Measurements from ENCODE around the gene PEX13.

PEX13 gene

DNA sequence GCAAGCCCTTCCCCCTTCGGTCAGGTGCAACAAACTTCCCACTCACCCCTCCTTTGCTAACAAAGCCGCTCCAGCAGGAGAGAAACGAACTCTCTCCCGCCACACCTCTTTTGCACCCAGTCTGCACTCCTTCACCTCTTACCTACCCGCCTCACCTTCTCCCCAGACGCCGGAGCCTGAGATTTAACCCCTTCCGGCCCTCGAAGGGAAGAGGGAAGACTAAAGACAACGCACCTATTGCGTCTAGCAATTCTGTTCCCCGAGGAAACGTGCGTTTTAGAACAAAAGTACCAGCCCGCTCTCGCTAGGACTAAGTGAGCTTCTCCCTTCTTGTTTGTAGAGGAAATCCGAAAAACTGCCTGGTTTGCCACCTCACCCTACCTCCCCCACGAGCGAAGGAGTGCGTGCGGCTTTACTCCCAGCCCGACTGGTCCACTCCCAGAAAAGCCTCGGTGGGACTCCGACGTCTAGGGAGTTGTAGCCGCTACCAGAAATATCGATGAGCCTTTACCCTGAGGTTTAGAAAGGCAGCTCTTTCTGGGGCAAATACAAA is 441 bp upstream of the PEX13 start:
- H3K4me1 ChIP-seq (ENCODE audit: insufficient read depth, low read length): peaks cover 35% of the 10 kb centered on the region
- no peak for TF ChIP-seq EZH2 (IDR thresholded peaks at IDR 0.05; ENCODE audit: borderline replicate concordance, low read depth, low read length, severe bottlenecking)
- H3K4me3 ChIP-seq (ENCODE audit: low read depth in 1 of 2, low read length in 2 of 2): peak overlapping the region; percentile 66 to 79
- peaks cover 62% of the 10 kb centered on the region for H3K79me2 ChIP-seq (ENCODE audit: insufficient read depth, low read length)
- H3K9ac ChIP-seq (ENCODE audit: low read depth, low read length): peak overlapping the region; percentile 71
- H3K36me3 ChIP-seq (ENCODE audit: insufficient read depth, low read length): peaks cover 13% of the 10 kb centered on the region
- peak overlapping the region; percentile 75 for H3K4me2 ChIP-seq (ENCODE audit: insufficient read depth, low read length)
- H4K20me1 ChIP-seq (ENCODE audit: insufficient read depth, low read length): peaks cover 6% of the 10 kb centered on the region; the same call in 1 of the 2 replicates
- peak overlapping the region; percentile 96 for H3K27ac ChIP-seq (ENCODE audit: low read length)
- no peaks in the 10 kb centered on the region for H3K27me3 ChIP-seq (ENCODE audit: insufficient read depth, low read length, poor library complexity)
- peak overlapping the region; percentile 98 for H2AFZ ChIP-seq (ENCODE audit: low read depth, low read length)
- DNase-seq (peak; percentile 78), ATAC-seq (ENCODE audit: insufficient read depth, low read depth) (peak; percentile 74)
- no peaks in the 10 kb centered on the region for H3K9me3 ChIP-seq (ENCODE audit: insufficient read depth, low read length, severe bottlenecking)

DNA sequence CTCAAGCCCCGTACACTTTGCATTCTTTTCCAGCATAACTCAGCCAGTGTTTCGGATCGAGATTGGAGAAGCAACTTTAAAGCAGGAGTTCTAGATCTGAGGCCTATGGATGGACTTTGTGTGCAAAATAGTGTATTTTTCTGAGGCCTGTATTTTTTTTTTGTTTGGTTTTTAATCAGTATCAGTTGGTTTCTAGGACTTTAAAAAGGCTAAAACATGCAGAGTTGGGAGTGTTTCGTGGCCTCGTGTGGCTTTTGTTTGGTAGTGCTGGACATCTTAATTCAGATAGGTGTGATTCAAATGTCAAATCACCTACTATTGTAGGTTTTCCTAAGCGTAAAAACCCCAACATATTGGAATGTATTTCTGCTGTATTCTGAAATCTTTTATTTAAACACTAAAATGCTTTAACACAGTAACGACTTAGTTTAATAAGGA is 817 bp downstream of the PEX13 start:
- TF ChIP-seq, protein P1, sequence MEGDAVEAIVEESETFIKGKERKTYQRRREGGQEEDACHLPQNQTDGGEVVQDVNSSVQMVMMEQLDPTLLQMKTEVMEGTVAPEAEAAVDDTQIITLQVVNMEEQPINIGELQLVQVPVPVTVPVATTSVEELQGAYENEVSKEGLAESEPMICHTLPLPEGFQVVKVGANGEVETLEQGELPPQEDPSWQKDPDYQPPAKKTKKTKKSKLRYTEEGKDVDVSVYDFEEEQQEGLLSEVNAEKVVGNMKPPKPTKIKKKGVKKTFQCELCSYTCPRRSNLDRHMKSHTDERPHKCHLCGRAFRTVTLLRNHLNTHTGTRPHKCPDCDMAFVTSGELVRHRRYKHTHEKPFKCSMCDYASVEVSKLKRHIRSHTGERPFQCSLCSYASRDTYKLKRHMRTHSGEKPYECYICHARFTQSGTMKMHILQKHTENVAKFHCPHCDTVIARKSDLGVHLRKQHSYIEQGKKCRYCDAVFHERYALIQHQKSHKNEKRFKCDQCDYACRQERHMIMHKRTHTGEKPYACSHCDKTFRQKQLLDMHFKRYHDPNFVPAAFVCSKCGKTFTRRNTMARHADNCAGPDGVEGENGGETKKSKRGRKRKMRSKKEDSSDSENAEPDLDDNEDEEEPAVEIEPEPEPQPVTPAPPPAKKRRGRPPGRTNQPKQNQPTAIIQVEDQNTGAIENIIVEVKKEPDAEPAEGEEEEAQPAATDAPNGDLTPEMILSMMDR (IDR thresholded peaks at IDR 0.05; ENCODE audit: borderline replicate concordance, extremely low read depth, low read length, poor library complexity, severe bottlenecking): no peak
- TF ChIP-seq EZH2 (IDR thresholded peaks at IDR 0.05; ENCODE audit: borderline replicate concordance, low read depth, low read length, severe bottlenecking): no peak
- Histone ChIP-seq H3K79me2 (ENCODE audit: insufficient read depth, low read length) (peaks cover 75% of the 10 kb centered on the region), H3K4me1 (ENCODE audit: insufficient read depth, low read length) (peaks cover 35% of the 10 kb centered on the region), H3K9me3 (ENCODE audit: insufficient read depth, low read length, severe bottlenecking) (no peaks in the 10 kb centered on the region), H3K27ac (ENCODE audit: low read length) (peak overlapping the region; percentile 96), H4K20me1 (ENCODE audit: insufficient read depth, low read length) (peaks cover 6% of the 10 kb centered on the region; the same call in 1 of the 2 replicates), H3K4me2 (ENCODE audit: insufficient read depth, low read length) (peak overlapping the region; percentile 75), H3K4me3 (ENCODE audit: low read depth in 1 of 2, low read length in 2 of 2) (peak overlapping the region; percentile 66 to 79), H2AFZ (ENCODE audit: low read depth, low read length) (peak overlapping the region; percentile 98), H3K36me3 (ENCODE audit: insufficient read depth, low read length) (peaks cover 19% of the 10 kb centered on the region), H3K9ac (ENCODE audit: low read depth, low read length) (peak overlapping the region; percentile 71), H3K27me3 (ENCODE audit: insufficient read depth, low read length, poor library complexity) (no peaks in the 10 kb centered on the region)
- ATAC-seq (ENCODE audit: insufficient read depth, low read depth) (no peak; the same call in 2 of the 3 replicates), DNase-seq (no peak)

DNA sequence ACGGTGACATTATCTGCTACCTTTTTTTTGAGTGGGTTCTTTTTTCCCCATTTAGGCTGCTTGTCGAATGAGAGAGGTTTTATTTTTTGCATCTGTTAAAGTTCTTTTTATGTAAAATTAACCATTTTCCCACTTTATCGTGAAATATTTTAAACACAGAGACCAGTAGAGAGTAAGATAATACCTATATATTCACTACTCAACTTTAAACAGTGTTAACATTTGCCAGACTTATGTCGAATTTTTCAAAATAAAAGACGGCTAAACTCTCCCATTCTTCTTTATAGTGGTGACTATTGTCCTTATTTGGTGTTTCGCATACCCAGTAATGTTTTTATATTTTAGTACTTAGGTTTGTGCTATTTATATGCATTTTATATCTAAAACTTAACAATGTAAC is 1.3 kb downstream of the PEX13 start:
- Histone ChIP-seq H3K4me3 (ENCODE audit: low read depth in 1 of 2, low read length in 2 of 2) (peak overlapping the region; percentile 66 to 79), H3K79me2 (ENCODE audit: insufficient read depth, low read length) (peaks cover 79% of the 10 kb centered on the region), H3K9ac (ENCODE audit: low read depth, low read length) (peak overlapping the region; percentile 71), H3K9me3 (ENCODE audit: insufficient read depth, low read length, severe bottlenecking) (no peaks in the 10 kb centered on the region), H3K27me3 (ENCODE audit: insufficient read depth, low read length, poor library complexity) (no peaks in the 10 kb centered on the region), H3K27ac (ENCODE audit: low read length) (peak overlapping the region; percentile 96), H3K4me2 (ENCODE audit: insufficient read depth, low read length) (peak overlapping the region; percentile 75), H3K4me1 (ENCODE audit: insufficient read depth, low read length) (peaks cover 35% of the 10 kb centered on the region), H3K36me3 (ENCODE audit: insufficient read depth, low read length) (peaks cover 19% of the 10 kb centered on the region), H2AFZ (ENCODE audit: low read depth, low read length) (0 out of 2 replicates have a peak overlapping the region, but pooled peaks have one; percentile 98), H4K20me1 (ENCODE audit: insufficient read depth, low read length) (peaks cover 6% of the 10 kb centered on the region; the same call in 1 of the 2 replicates)
- DNase-seq (no peak), ATAC-seq (ENCODE audit: insufficient read depth, low read depth) (no peak)
- TF ChIP-seq, protein P1 (IDR thresholded peaks at IDR 0.05; ENCODE audit: borderline replicate concordance, extremely low read depth, low read length, poor library complexity, severe bottlenecking): no peak
- TF ChIP-seq EZH2 (IDR thresholded peaks at IDR 0.05; ENCODE audit: borderline replicate concordance, low read depth, low read length, severe bottlenecking): no peak

DNA sequence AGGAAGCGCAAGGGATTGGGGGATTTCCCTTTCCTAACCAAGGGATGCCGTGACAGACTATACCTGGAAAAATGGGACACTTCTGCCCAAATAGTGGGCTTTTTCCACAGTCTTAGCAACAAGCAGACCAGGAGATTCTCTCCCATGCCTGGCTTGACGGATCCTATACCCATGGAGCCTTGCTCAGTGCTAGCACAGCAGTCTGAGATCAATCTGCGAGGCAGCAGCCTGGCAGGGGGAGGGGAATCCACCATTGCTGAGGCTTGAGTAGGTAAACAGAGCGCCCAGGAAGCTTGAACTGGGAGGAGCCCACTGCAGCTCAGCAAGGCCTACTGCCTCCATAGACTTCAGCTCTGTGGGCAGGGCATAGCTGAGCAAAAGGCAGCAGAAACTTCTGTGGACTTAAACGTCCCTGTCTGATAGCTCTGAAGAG is 3.7 kb downstream of the PEX13 start:
- no peak for TF ChIP-seq EZH2 (IDR thresholded peaks at IDR 0.05; ENCODE audit: borderline replicate concordance, low read depth, low read length, severe bottlenecking)
- TF ChIP-seq, protein P1 (IDR thresholded peaks at IDR 0.05; ENCODE audit: borderline replicate concordance, extremely low read depth, low read length, poor library complexity, severe bottlenecking): no peak
- Histone ChIP-seq H2AFZ (ENCODE audit: low read depth, low read length) (no peak overlapping the region), H3K27ac (ENCODE audit: low read length) (no peak overlapping the region), H3K4me1 (ENCODE audit: insufficient read depth, low read length) (peaks cover 19% of the 10 kb centered on the region), H3K4me3 (ENCODE audit: low read depth in 1 of 2, low read length in 2 of 2) (no peak overlapping the region), H3K27me3 (ENCODE audit: insufficient read depth, low read length, poor library complexity) (no peaks in the 10 kb centered on the region), H4K20me1 (ENCODE audit: insufficient read depth, low read length) (peaks cover 6% of the 10 kb centered on the region; the same call in 1 of the 2 replicates), H3K36me3 (ENCODE audit: insufficient read depth, low read length) (peaks cover 24% of the 10 kb centered on the region), H3K4me2 (ENCODE audit: insufficient read depth, low read length) (no peak overlapping the region), H3K9ac (ENCODE audit: low read depth, low read length) (no peak overlapping the region), H3K79me2 (ENCODE audit: insufficient read depth, low read length) (peaks cover 94% of the 10 kb centered on the region), H3K9me3 (ENCODE audit: insufficient read depth, low read length, severe bottlenecking) (no peaks in the 10 kb centered on the region)
- ATAC-seq (ENCODE audit: insufficient read depth, low read depth) (no peak), DNase-seq (no peak)

Data from DND-41 (cell line).